GM21528 (cell line): ENCODE data around the gene CDCA7.
"Not testable (repeated sequence)": the region's sequence is repeated elsewhere in the genome, so short reads cannot be mapped to it uniquely, and the experiment has no call there.

Source experiments
- ATAC-seq: cut with Tn5 transposase; IDR thresholded peaks from one replicate; pipeline ENCODE4 v1.9.1; 2021; ENCODE audit warnings: mild to moderate bottlenecking, moderate library complexity; ENCODE audit not compliant: unreplicated experiment, low FRiP score

The CDCA7 gene

GRCh38 chr2:173354582-173355131 is at the start of gene CDCA7:
CDCA7 (plus strand) TSS chr2:173354872; CDS start chr2:173354964, 92 bp downstream.
- ATAC-seq: peak; percentile 61

- no peak for ATAC-seq
These were observed 49.4 kb upstream of the CDCA7 start for GRCh38 chr2:173305303-173305702.

- ATAC-seq: peak; percentile 64
These were observed 47.4 kb upstream of the CDCA7 start for GRCh38 chr2:173307293-173307692.

- ATAC-seq: not testable (repeated sequence)
These were observed 45.3 kb upstream of the CDCA7 start for GRCh38 chr2:173309370-173309769.

GRCh38 chr2:173311844-173312606 is 42.6 kb upstream of the CDCA7 start:
- no peak for ATAC-seq

- no peak for ATAC-seq
These were observed 31.3 kb upstream of the CDCA7 start for GRCh38 chr2:173323371-173323770.

- ATAC-seq: no peak
These were observed 27.9 kb upstream of the CDCA7 start for GRCh38 chr2:173326806-173327205.

- ATAC-seq: no peak
These were observed 27.3 kb upstream of the CDCA7 start for GRCh38 chr2:173327421-173327820.

GRCh38 chr2:173333003-173333402 is 21.7 kb upstream of the CDCA7 start:
- ATAC-seq: not testable (repeated sequence)

- no peak for ATAC-seq
These were observed 14.9 kb upstream of the CDCA7 start for GRCh38 chr2:173339807-173340206.

- no peak for ATAC-seq
These were observed 10.8 kb upstream of the CDCA7 start for GRCh38 chr2:173343921-173344320.

GRCh38 chr2:173346035-173346434 is 8.6 kb upstream of the CDCA7 start:
- no peak for ATAC-seq

GRCh38 chr2:173347305-173348168 is 7.1 kb upstream of the CDCA7 start:
- ATAC-seq: no peak

GRCh38 chr2:173349287-173349686 is 5.4 kb upstream of the CDCA7 start:
- no peak for ATAC-seq

GRCh38 chr2:173350383-173350782 is 4.3 kb upstream of the CDCA7 start:
- ATAC-seq: no peak

- no peak for ATAC-seq
These were observed 2.8 kb upstream of the CDCA7 start for GRCh38 chr2:173351879-173352278.

GRCh38 chr2:173353556-173353955 is 1.1 kb upstream of the CDCA7 start:
- ATAC-seq: no peak

- peak; percentile 32 for ATAC-seq
These were observed 545 bp upstream of the CDCA7 start for GRCh38 chr2:173354073-173354581.

GRCh38 chr2:173355132-173355865 is 627 bp downstream of the CDCA7 start:
- peak; percentile 25 for ATAC-seq

- peak; percentile 6 for ATAC-seq
These were observed 1.3 kb downstream of the CDCA7 start for GRCh38 chr2:173355866-173356508.
